Fibroblast of the aortic adventitia (primary cell): ENCODE measurements around the gene STRN3. TPM values are rescaled to one million over a fixed set of nuclear protein-coding genes. Genes with fewer than 3 reads are reported as not detected.

Experiments used
- DNase-seq: peaks from one replicate; pipeline ENCODE4 v3.0.0-alpha.2; 2010; ENCODE audit warnings: low read depth
- H3K4me3 ChIP-seq: 2 replicates; pipeline ENCODE4 v1.5.1; 2011; ENCODE audit warnings: low read depth, mild to moderate bottlenecking, control low read depth, low read length, moderate library complexity
- CTCF ChIP-seq: IDR thresholded peaks from 2 replicates; pipeline ENCODE4 v1.5.1; 2011; ENCODE audit warnings: mild to moderate bottlenecking, low read length, control low read depth, inconsistent platforms; ENCODE audit not compliant: insufficient read depth
- total RNA-seq: library from RNA; depleted of rRNA; stranded (reverse); fragments of >200 nt; gene quantifications from 2 replicates; pipeline ENCODE4 v1.2.3, GENCODE V29; 2012; ENCODE audit warnings: low replicate concordance

STRN3 gene
- total RNA-seq, 1 donor, result 51.1 TPM

- no peak for TF ChIP-seq CTCF
Observed at GRCh38 chr14:30869551-30870155, 156.5 kb downstream of the STRN3 start.

GRCh38 chr14:30868736-30869135 is 157.4 kb downstream of the STRN3 start:
- no peak for TF ChIP-seq CTCF
- H3K4me3 ChIP-seq, result no peak overlapping the region
- DNase-seq, result no peak

More at GRCh38 chr14:30869551-30870155, 156.5 kb downstream of the STRN3 start:
- H3K4me3 ChIP-seq, result no peak overlapping the region
- no peak for DNase-seq

- TF ChIP-seq CTCF, result no peak
- no peak overlapping the region for H3K4me3 ChIP-seq
- DNase-seq, result no peak
Observed at GRCh38 chr14:30864934-30865333, 161.2 kb downstream of the STRN3 start.

- no peak overlapping the region for H3K4me3 ChIP-seq
- TF ChIP-seq CTCF, result no peak
- DNase-seq, result no peak
Observed at GRCh38 chr14:30861200-30861599, 165.0 kb downstream of the STRN3 start.

- H3K4me3 ChIP-seq, result no peak overlapping the region
- no peak for TF ChIP-seq CTCF
- DNase-seq, result no peak
Observed at GRCh38 chr14:30855345-30856037, 170.7 kb downstream of the STRN3 start.

GRCh38 chr14:30854492-30854891 is 171.7 kb downstream of the STRN3 start:
- no peak overlapping the region for H3K4me3 ChIP-seq
- no peak for DNase-seq
- TF ChIP-seq CTCF, result no peak
